Measurements from ENCODE around the gene DNAI7.

DNAI7 gene

DNA sequence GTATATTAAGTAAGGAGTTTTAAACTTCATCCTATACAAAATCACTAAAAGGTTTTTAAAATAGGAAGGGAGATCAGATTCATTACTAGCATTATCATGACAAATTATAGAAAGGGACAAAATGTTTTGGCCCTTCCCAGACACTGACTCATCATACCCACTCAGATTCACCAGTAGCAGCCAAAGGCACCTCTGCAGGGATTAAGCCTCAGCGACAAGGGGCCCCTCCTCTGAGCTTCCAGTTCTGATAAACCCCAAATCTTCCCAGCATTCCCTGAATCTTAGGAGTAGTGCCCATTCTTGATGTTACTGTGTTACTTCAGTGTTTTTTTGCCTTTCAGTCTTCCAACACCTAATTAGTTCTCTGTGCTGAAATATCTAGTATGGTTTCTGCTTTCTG lies 41.2 kb upstream of the DNAI7 start:
- Histone ChIP-seq H3K27me3 (no peaks in the 10 kb centered on the region), H3K27ac (no peak overlapping the region), H3K4me3 (ENCODE audit: low read depth in 1 of 2, low read length in 1 of 2) (no peak overlapping the region), H3K36me3 (peaks cover 43% of the 10 kb centered on the region), H3K9me3 (no peaks in the 10 kb centered on the region), H3K4me1 (ENCODE audit: control insufficient read depth in 1 of 2, insufficient read depth in 1 of 2, low read depth in 1 of 2, low read length in 1 of 2) (no peaks in the 10 kb centered on the region)
- TF ChIP-seq CTCF (IDR thresholded peaks at IDR 0.05) = no peak

GRCh38 chr12:25213338-25213737 lies 18.4 kb upstream of the DNAI7 start:
- H3K36me3 ChIP-seq = peaks cover 34% of the 10 kb centered on the region
- H3K9me3 ChIP-seq = no peaks in the 10 kb centered on the region
- H3K27ac ChIP-seq = no peak overlapping the region
- H3K27me3 ChIP-seq = no peaks in the 10 kb centered on the region
- no peak overlapping the region for H3K4me3 ChIP-seq (ENCODE audit: low read depth in 1 of 2, low read length in 1 of 2)
- no peak for TF ChIP-seq CTCF (IDR thresholded peaks at IDR 0.05)
- H3K4me1 ChIP-seq (ENCODE audit: control insufficient read depth in 1 of 2, insufficient read depth in 1 of 2, low read depth in 1 of 2, low read length in 1 of 2) = no peaks in the 10 kb centered on the region

DNA sequence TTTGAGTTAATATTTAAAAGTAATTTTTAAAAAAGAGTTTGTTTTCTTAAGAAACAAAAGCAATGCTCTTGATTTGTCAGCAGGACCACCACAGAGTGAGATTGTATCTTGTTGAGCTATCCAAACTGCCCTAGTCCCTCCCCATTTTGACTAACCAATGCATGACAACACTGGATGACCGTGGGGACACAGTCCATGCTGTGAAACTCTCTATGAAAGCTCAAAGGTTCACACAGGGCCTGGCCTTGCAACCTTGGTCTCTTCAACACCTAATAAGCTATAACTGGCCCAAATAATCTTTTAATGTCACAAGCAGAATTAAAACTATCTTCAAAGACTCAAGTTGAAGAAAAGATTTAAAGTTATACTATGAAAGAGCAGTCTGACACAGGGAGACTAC lies 13.6 kb upstream of the DNAI7 start:
- Histone ChIP-seq H3K36me3 (peaks cover 52% of the 10 kb centered on the region), H3K4me3 (ENCODE audit: low read depth in 1 of 2, low read length in 1 of 2) (no peak overlapping the region), H3K4me1 (ENCODE audit: control insufficient read depth in 1 of 2, insufficient read depth in 1 of 2, low read depth in 1 of 2, low read length in 1 of 2) (no peaks in the 10 kb centered on the region), H3K27me3 (no peaks in the 10 kb centered on the region), H3K9me3 (no peaks in the 10 kb centered on the region), H3K27ac (no peak overlapping the region)
- TF ChIP-seq CTCF (IDR thresholded peaks at IDR 0.05) = no peak

DNA sequence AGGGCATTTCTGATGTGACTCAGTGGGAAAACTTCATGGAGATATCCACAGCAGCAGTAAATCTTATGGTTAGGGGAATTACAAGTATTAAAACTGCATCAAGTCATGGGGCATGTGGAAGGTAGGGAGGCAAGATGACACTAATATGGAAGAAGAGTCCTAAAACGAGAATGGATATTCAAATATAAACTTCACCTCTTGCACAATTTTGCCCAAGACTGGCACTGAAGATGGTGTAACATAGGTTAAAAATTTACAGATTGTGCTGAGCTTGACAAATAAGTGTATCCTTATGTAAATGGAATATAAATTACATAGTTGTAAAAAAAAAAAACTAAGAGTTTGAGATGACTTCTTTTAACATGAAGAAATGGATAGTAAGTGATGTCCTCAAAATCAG lies 12.9 kb upstream of the DNAI7 start:
- Histone ChIP-seq H3K27ac (no peak overlapping the region), H3K9me3 (no peaks in the 10 kb centered on the region), H3K36me3 (peaks cover 59% of the 10 kb centered on the region), H3K27me3 (no peaks in the 10 kb centered on the region), H3K4me3 (ENCODE audit: low read depth in 1 of 2, low read length in 1 of 2) (no peak overlapping the region), H3K4me1 (ENCODE audit: control insufficient read depth in 1 of 2, insufficient read depth in 1 of 2, low read depth in 1 of 2, low read length in 1 of 2) (no peaks in the 10 kb centered on the region)
- no peak for TF ChIP-seq CTCF (IDR thresholded peaks at IDR 0.05)

GRCh38 chr12:25207411-25207810 lies 12.5 kb upstream of the DNAI7 start:
- H3K4me3 ChIP-seq (ENCODE audit: low read depth in 1 of 2, low read length in 1 of 2) = no peak overlapping the region
- TF ChIP-seq CTCF (IDR thresholded peaks at IDR 0.05) = no peak
- no peaks in the 10 kb centered on the region for H3K27me3 ChIP-seq
- peaks cover 61% of the 10 kb centered on the region for H3K36me3 ChIP-seq
- no peak overlapping the region for H3K27ac ChIP-seq
- no peaks in the 10 kb centered on the region for H3K4me1 ChIP-seq (ENCODE audit: control insufficient read depth in 1 of 2, insufficient read depth in 1 of 2, low read depth in 1 of 2, low read length in 1 of 2)
- H3K9me3 ChIP-seq = no peaks in the 10 kb centered on the region

DNA sequence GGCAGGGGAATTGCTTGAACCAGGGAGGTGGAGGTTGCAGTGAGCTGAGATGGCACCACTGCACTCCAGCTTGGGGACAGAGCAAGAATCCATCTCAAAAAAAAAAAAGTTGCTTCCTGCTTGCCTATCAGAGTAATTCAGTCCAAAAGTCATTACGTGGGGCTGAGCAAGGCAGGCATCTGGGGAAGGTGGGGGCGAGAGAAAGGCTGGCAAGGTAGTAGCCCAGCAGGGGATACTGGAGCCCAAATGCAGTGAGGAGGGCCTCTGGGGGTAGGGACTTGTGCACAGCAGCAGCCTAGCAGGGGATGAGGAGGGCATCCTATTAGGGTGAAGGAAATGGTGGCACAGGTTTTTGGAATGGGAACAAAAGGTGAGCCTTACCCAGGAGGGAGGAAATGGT lies 7.2 kb upstream of the DNAI7 start:
- Histone ChIP-seq H3K27me3 (no peaks in the 10 kb centered on the region), H3K36me3 (peaks cover 34% of the 10 kb centered on the region), H3K4me1 (ENCODE audit: control insufficient read depth in 1 of 2, insufficient read depth in 1 of 2, low read depth in 1 of 2, low read length in 1 of 2) (no peaks in the 10 kb centered on the region), H3K9me3 (no peaks in the 10 kb centered on the region), H3K4me3 (ENCODE audit: low read depth in 1 of 2, low read length in 1 of 2) (no peak overlapping the region), H3K27ac (no peak overlapping the region)
- TF ChIP-seq CTCF (IDR thresholded peaks at IDR 0.05) = no peak

Data from neutrophil (primary cell).